Measurements from ENCODE around the gene SMC6.

DNA sequence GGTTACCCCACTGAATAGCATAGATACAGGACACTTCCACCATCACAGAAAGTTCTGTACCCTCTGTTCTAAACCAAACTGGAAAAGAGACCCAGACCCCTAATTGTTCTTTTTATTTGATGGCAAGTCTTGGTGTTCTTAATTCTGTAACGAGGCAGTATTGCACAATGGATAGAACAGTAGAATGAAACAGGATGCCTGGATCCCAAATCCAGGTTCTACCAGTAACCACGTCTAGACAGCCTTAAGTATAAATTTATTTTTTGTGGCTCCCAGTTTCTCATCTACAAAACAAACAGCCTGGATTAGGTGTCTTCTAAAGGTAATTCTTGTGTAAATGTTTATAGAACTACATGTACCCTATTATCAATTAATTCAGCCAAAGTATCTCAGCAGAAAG is 23.7 kb downstream of the SMC6 start:
- TF ChIP-seq CTCF (IDR thresholded peaks at IDR 0.05 in 4 of 5, conservative IDR thresholded peaks at IDR 0.05 in 1 of 5), result no peak
- no peak for TF ChIP-seq POLR2A (IDR thresholded peaks at IDR 0.05)
